Measurements from ENCODE around the gene TRAF7.
"Not testable (repeated sequence)": the region's sequence is repeated elsewhere in the genome, so short reads cannot be mapped to it uniquely, and the experiment has no call there.

TRAF7 gene

DNA sequence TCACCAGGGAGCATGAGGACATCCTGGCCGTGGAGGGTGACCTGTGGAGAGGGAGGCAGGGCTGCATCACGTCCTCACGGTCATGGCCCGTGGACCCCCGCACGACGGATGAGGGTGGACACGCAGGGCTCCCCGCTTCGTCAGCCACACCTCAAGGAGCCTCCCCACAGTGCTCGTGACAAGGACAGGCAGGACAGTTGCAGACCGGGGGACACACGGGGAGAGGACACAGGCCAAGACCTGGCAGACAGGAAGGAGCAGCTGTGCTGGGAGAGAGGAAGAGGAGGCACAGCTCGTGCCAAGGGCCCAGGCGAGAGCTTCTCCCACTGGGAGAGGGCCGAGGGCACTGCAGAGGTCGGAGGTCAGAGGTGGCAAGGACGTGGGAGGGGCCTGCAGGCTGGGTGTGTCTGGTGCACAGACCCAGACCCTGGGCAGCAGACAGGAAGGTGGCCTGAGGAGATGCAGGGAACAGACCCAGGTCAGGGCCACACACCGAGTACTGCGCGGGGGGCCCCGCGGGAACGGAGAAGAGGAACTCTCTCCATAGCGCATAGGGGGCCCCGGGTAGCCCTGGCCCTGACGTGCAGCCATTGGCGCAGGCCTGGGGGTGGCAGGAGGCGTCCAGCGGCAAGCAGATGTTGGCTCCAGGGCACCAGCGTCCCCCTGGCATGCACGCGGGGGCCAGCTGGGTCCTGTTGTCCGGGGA, 40.5 kb upstream of the TRAF7 start:
- not testable (repeated sequence) for H3K18ac ChIP-seq (ENCODE audit: low read length); H3K27me3 ChIP-seq (ENCODE audit: insufficient read depth, low read length); H3K4me3 ChIP-seq (ENCODE audit: low read depth, low read length); H3K79me2 ChIP-seq (ENCODE audit: control insufficient read depth, insufficient read depth, low read length, poor library complexity); H4K91ac ChIP-seq (ENCODE audit: low read depth, low read length); H3K9me3 ChIP-seq (ENCODE audit: insufficient read depth, low read depth, low read length); H2BK120ac ChIP-seq (ENCODE audit: insufficient read depth, low read length, poor library complexity); H4K12ac ChIP-seq (ENCODE audit: low read depth, low read length); H3K4me1 ChIP-seq (ENCODE audit: control insufficient read depth in 1 of 2, insufficient read depth in 2 of 2, low read length in 2 of 2); H2AFZ ChIP-seq (ENCODE audit: insufficient read depth, low read length, poor library complexity); H3K79me1 ChIP-seq (ENCODE audit: low read length); H3K4me2 ChIP-seq (ENCODE audit: low read length); H4K8ac ChIP-seq (ENCODE audit: low read depth, low read length); H3K4ac ChIP-seq (ENCODE audit: low read depth, low read length); H2BK12ac ChIP-seq (ENCODE audit: low read length); H2BK5ac ChIP-seq (ENCODE audit: low read depth, low read length, poor library complexity); H3K9ac ChIP-seq (ENCODE audit: low read length); DNase-seq; H3K27ac ChIP-seq (ENCODE audit: low read depth, low read length); H3K14ac ChIP-seq (ENCODE audit: low read length); H2AK5ac ChIP-seq (ENCODE audit: low read length); H3K23ac ChIP-seq (ENCODE audit: low read length)
- peaks cover 31 to 44% of the 10 kb centered on the region in 2 experiments for H3K36me3 ChIP-seq (ENCODE audit: control insufficient read depth in 1 of 2, insufficient read depth in 2 of 2, low read length in 2 of 2)
- WGBS (ENCODE audit: extremely low coverage, insufficient coverage, insufficient read length): no CpG with 5 or more reads among the region's 34 CpGs

DNA sequence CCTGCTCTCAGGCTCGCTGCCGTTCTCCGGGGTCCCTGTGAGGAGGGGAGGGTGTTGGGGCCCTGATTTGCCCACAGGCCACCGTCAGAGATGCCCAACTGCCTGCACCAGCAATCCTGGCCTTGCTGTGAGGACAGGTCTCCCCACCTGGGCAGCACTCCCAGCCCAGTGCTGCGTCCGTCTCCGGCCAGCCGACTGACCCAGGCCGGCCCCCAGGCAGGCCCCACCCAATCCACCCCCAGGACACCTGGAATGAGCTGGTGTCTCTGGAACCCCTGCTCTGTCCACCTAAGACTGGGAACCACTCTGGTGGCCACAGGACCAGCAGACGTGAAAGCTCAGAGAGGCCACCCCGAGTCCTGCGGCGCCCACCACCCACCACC, 40.0 kb upstream of the TRAF7 start:
- Histone ChIP-seq H2AFZ (ENCODE audit: insufficient read depth, low read length, poor library complexity) (no peak overlapping the region), H4K12ac (ENCODE audit: low read depth, low read length) (no peak overlapping the region), H2BK12ac (ENCODE audit: low read length) (no peak overlapping the region), H3K9ac (ENCODE audit: low read length) (no peak overlapping the region), H3K4me1 (ENCODE audit: control insufficient read depth in 1 of 2, insufficient read depth in 2 of 2, low read length in 2 of 2) (no peaks in the 10 kb centered on the region), H3K9me3 (ENCODE audit: insufficient read depth, low read depth, low read length) (no peaks in the 10 kb centered on the region), H2BK120ac (ENCODE audit: insufficient read depth, low read length, poor library complexity) (no peak overlapping the region), H3K4me2 (ENCODE audit: low read length) (no peak overlapping the region), H3K27me3 (ENCODE audit: insufficient read depth, low read length) (no peaks in the 10 kb centered on the region), H3K18ac (ENCODE audit: low read length) (no peak overlapping the region), H3K79me1 (ENCODE audit: low read length) (no peaks in the 10 kb centered on the region), H3K14ac (ENCODE audit: low read length) (no peak overlapping the region), H3K79me2 (ENCODE audit: control insufficient read depth, insufficient read depth, low read length, poor library complexity) (no peaks in the 10 kb centered on the region), H3K36me3 (ENCODE audit: control insufficient read depth in 1 of 2, insufficient read depth in 2 of 2, low read length in 2 of 2) (peaks cover 25 to 38% of the 10 kb centered on the region in 2 experiments), H2AK5ac (ENCODE audit: low read length) (no peak overlapping the region), H3K23ac (ENCODE audit: low read length) (no peak overlapping the region), H3K4ac (ENCODE audit: low read depth, low read length) (no peak overlapping the region), H3K4me3 (ENCODE audit: low read depth, low read length) (no peak overlapping the region), H3K27ac (ENCODE audit: low read depth, low read length) (no peak overlapping the region), H4K91ac (ENCODE audit: low read depth, low read length) (no peak overlapping the region), H4K8ac (ENCODE audit: low read depth, low read length) (no peak overlapping the region), H2BK5ac (ENCODE audit: low read depth, low read length, poor library complexity) (no peak overlapping the region)
- no CpG with 5 or more reads among the region's 13 CpGs for WGBS (ENCODE audit: extremely low coverage, insufficient coverage, insufficient read length)
- DNase-seq: no peak

DNA sequence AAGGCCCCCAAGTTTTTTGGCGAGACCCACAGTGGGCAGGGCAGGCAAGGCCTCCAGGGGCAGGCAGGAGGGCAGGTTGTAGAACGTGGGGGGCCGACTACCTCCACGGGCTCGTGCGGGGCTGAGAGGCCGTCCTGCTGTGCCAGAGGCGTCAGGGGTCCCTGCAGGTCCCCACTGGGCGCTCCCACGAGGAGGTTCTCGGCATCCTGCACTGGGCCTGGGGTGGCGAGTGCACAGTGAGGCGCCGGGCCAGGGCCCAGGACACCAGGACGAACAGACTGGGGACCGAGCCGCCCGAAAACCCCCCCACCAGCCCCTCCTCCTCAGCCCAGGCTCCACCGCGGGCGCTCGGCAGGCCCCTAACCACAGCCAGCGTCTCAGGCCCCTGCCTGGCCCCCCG, 39.2 kb upstream of the TRAF7 start:
- H3K4me1 ChIP-seq (ENCODE audit: control insufficient read depth in 1 of 2, insufficient read depth in 2 of 2, low read length in 2 of 2); H3K9me3 ChIP-seq (ENCODE audit: insufficient read depth, low read depth, low read length); H3K27me3 ChIP-seq (ENCODE audit: insufficient read depth, low read length); DNase-seq; H2AFZ ChIP-seq (ENCODE audit: insufficient read depth, low read length, poor library complexity); H3K18ac ChIP-seq (ENCODE audit: low read length); H3K79me1 ChIP-seq (ENCODE audit: low read length); H3K4me3 ChIP-seq (ENCODE audit: low read depth, low read length); H4K12ac ChIP-seq (ENCODE audit: low read depth, low read length); H3K79me2 ChIP-seq (ENCODE audit: control insufficient read depth, insufficient read depth, low read length, poor library complexity); H3K9ac ChIP-seq (ENCODE audit: low read length); H2BK12ac ChIP-seq (ENCODE audit: low read length); H3K27ac ChIP-seq (ENCODE audit: low read depth, low read length); H2BK120ac ChIP-seq (ENCODE audit: insufficient read depth, low read length, poor library complexity); H3K4ac ChIP-seq (ENCODE audit: low read depth, low read length); H2AK5ac ChIP-seq (ENCODE audit: low read length); H4K8ac ChIP-seq (ENCODE audit: low read depth, low read length); H3K23ac ChIP-seq (ENCODE audit: low read length); H4K91ac ChIP-seq (ENCODE audit: low read depth, low read length); H3K4me2 ChIP-seq (ENCODE audit: low read length); H2BK5ac ChIP-seq (ENCODE audit: low read depth, low read length, poor library complexity); H3K14ac ChIP-seq (ENCODE audit: low read length): not testable (repeated sequence)
- no CpG with 5 or more reads among the region's 24 CpGs for WGBS (ENCODE audit: extremely low coverage, insufficient coverage, insufficient read length)
- H3K36me3 ChIP-seq (ENCODE audit: control insufficient read depth in 1 of 2, insufficient read depth in 2 of 2, low read length in 2 of 2): peaks cover 17 to 30% of the 10 kb centered on the region in 2 experiments

DNA sequence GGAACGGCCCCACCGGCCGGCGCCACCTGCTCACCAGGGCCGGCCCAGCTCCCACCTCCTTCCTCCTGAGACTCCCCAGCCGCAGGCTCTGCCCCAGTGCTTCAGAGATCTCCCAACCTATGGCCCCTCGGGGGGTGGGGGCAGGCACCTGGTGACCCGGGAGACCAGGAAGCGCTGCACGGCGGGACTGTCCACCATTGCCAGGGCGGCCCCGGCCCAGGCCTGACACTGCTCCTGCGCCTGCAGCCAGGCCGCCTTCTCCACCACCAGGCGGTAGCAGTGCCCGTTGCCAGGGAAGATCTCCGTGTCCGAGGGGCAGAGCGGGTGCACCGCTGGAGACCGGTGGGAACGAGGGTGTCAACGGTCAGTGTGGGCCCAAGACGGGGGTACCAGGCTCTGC, 38.2 kb upstream of the TRAF7 start:
- not testable (repeated sequence) for H3K4me2 ChIP-seq (ENCODE audit: low read length); H3K9me3 ChIP-seq (ENCODE audit: insufficient read depth, low read depth, low read length); H2AK5ac ChIP-seq (ENCODE audit: low read length); H4K91ac ChIP-seq (ENCODE audit: low read depth, low read length); H3K14ac ChIP-seq (ENCODE audit: low read length); H3K9ac ChIP-seq (ENCODE audit: low read length); H2BK12ac ChIP-seq (ENCODE audit: low read length); H4K12ac ChIP-seq (ENCODE audit: low read depth, low read length); H3K18ac ChIP-seq (ENCODE audit: low read length); H2BK5ac ChIP-seq (ENCODE audit: low read depth, low read length, poor library complexity); H3K4me1 ChIP-seq (ENCODE audit: control insufficient read depth in 1 of 2, insufficient read depth in 2 of 2, low read length in 2 of 2); H2BK120ac ChIP-seq (ENCODE audit: insufficient read depth, low read length, poor library complexity); H4K8ac ChIP-seq (ENCODE audit: low read depth, low read length); H3K27me3 ChIP-seq (ENCODE audit: insufficient read depth, low read length); H3K79me1 ChIP-seq (ENCODE audit: low read length); H3K4me3 ChIP-seq (ENCODE audit: low read depth, low read length); H2AFZ ChIP-seq (ENCODE audit: insufficient read depth, low read length, poor library complexity); H3K27ac ChIP-seq (ENCODE audit: low read depth, low read length); H3K79me2 ChIP-seq (ENCODE audit: control insufficient read depth, insufficient read depth, low read length, poor library complexity); DNase-seq; H3K23ac ChIP-seq (ENCODE audit: low read length); H3K4ac ChIP-seq (ENCODE audit: low read depth, low read length)
- no CpG with 5 or more reads among the region's 25 CpGs for WGBS (ENCODE audit: extremely low coverage, insufficient coverage, insufficient read length)
- peaks cover 12 to 22% of the 10 kb centered on the region in 2 experiments for H3K36me3 ChIP-seq (ENCODE audit: control insufficient read depth in 1 of 2, insufficient read depth in 2 of 2, low read length in 2 of 2)
